Nephron (organoid): ENCODE data around the gene CD86.
"Not testable (repeated sequence)": the region's sequence is repeated elsewhere in the genome, so short reads cannot be mapped to it uniquely, and the experiment has no call there.

Experiments
- H3K27ac Mint-ChIP-seq, 3 experiments: 2 replicates each; pipeline ENCODE4 v1.8.0; 2020; ENCODE audit warnings: mixed read lengths in 3 of 3, mild to moderate bottlenecking in 2 of 3, moderate library complexity in 1 of 3
- H3K27me3 Mint-ChIP-seq: 2 replicates; pipeline ENCODE4 v1.8.0; 2021; ENCODE audit warnings: low read depth, mild to moderate bottlenecking, moderate library complexity, mixed read lengths
- H3K36me3 Mint-ChIP-seq: 2 replicates; pipeline ENCODE4 v1.8.0; 2020; ENCODE audit warnings: low read depth, mixed read lengths
- H3K4me1 Mint-ChIP-seq: 2 replicates; pipeline ENCODE4 v1.8.0; 2020; ENCODE audit warnings: mixed read lengths
- H3K4me3 Mint-ChIP-seq, 3 experiments: 2 replicates each; pipeline ENCODE4 v1.8.0; 2020; ENCODE audit warnings: mild to moderate bottlenecking in 3 of 3, mixed read lengths in 3 of 3, moderate library complexity in 2 of 3
- H3K9me3 Mint-ChIP-seq: 2 replicates; pipeline ENCODE4 v1.8.0; 2020; ENCODE audit warnings: mixed read lengths
- CTCF ChIP-seq, 3 experiments: fragments of 200-600 bp; sonication (generic); IDR thresholded peaks; one replicate each; pipeline ENCODE4 v1.5.0; 2021; ENCODE audit warnings: antibody characterized with exemption in 3 of 3; ENCODE audit not compliant: unreplicated experiment in 3 of 3

CD86 gene

GRCh38 chr3:122033023-122033422, 22.1 kb upstream of the CD86 start:
- Mint-ChIP-seq H3K36me3 (peaks cover 3% of the 10 kb centered on the region), H3K4me1 (no peaks in the 10 kb centered on the region), H3K27me3 (no peaks in the 10 kb centered on the region), H3K9me3 (peaks cover 28% of the 10 kb centered on the region), H3K27ac (no peak overlapping the region), H3K4me3 (no peak overlapping the region)
- no peak for TF ChIP-seq CTCF (IDR thresholded peaks at IDR 0.05; ENCODE audit: unreplicated experiment in 3 of 3)

GRCh38 chr3:122047296-122047695, 7.9 kb upstream of the CD86 start:
- H3K4me3 Mint-ChIP-seq, H3K4me1 Mint-ChIP-seq, H3K27ac Mint-ChIP-seq, H3K36me3 Mint-ChIP-seq, H3K27me3 Mint-ChIP-seq: not testable (repeated sequence)
- peaks cover 12% of the 10 kb centered on the region for H3K9me3 Mint-ChIP-seq

- not testable (repeated sequence) for H3K27ac Mint-ChIP-seq, H3K36me3 Mint-ChIP-seq, H3K4me3 Mint-ChIP-seq, H3K27me3 Mint-ChIP-seq, H3K4me1 Mint-ChIP-seq
- H3K9me3 Mint-ChIP-seq = peaks cover 12% of the 10 kb centered on the region
Observed at GRCh38 chr3:122047773-122048172, 7.4 kb upstream of the CD86 start.

- Mint-ChIP-seq H3K9me3 (peaks cover 9% of the 10 kb centered on the region), H3K27ac (no peak overlapping the region), H3K4me1 (no peaks in the 10 kb centered on the region), H3K4me3 (no peak overlapping the region), H3K36me3 (no peaks in the 10 kb centered on the region), H3K27me3 (no peaks in the 10 kb centered on the region)
- TF ChIP-seq CTCF (IDR thresholded peaks at IDR 0.05; ENCODE audit: unreplicated experiment in 3 of 3) = no peak
Observed at GRCh38 chr3:122052968-122053367, 2.2 kb upstream of the CD86 start.

- H3K9me3 Mint-ChIP-seq = no peaks in the 10 kb centered on the region
- peaks cover 3% of the 10 kb centered on the region for H3K27me3 Mint-ChIP-seq
- no peaks in the 10 kb centered on the region for H3K36me3 Mint-ChIP-seq
- H3K27ac Mint-ChIP-seq = no peak overlapping the region
- H3K4me3 Mint-ChIP-seq = no peak overlapping the region
- no peak for TF ChIP-seq CTCF (IDR thresholded peaks at IDR 0.05; ENCODE audit: unreplicated experiment in 3 of 3)
- no peaks in the 10 kb centered on the region for H3K4me1 Mint-ChIP-seq
Observed at GRCh38 chr3:122057671-122058070, 2.5 kb downstream of the CD86 start.

- Mint-ChIP-seq H3K36me3 (no peaks in the 10 kb centered on the region), H3K27me3 (peaks cover 3% of the 10 kb centered on the region)
- no peak for TF ChIP-seq CTCF (IDR thresholded peaks at IDR 0.05; ENCODE audit: unreplicated experiment in 3 of 3)
Observed at GRCh38 chr3:122058294-122058693, 3.1 kb downstream of the CD86 start.

GRCh38 chr3:122060040-122060698, 5.0 kb downstream of the CD86 start:
- TF ChIP-seq CTCF (IDR thresholded peaks at IDR 0.05; ENCODE audit: unreplicated experiment in 3 of 3) = no peak
- H3K36me3 Mint-ChIP-seq = no peaks in the 10 kb centered on the region
- no peak overlapping the region for H3K4me3 Mint-ChIP-seq
- no peaks in the 10 kb centered on the region for H3K4me1 Mint-ChIP-seq
- no peaks in the 10 kb centered on the region for H3K9me3 Mint-ChIP-seq
- no peak overlapping the region for H3K27ac Mint-ChIP-seq
- H3K27me3 Mint-ChIP-seq = peaks cover 3% of the 10 kb centered on the region

More at GRCh38 chr3:122058294-122058693, 3.1 kb downstream of the CD86 start:
- Mint-ChIP-seq H3K4me3 (no peak overlapping the region), H3K4me1 (no peaks in the 10 kb centered on the region), H3K9me3 (no peaks in the 10 kb centered on the region), H3K27ac (no peak overlapping the region)
